ENCODE measurements around the gene CBLC.

DNA sequence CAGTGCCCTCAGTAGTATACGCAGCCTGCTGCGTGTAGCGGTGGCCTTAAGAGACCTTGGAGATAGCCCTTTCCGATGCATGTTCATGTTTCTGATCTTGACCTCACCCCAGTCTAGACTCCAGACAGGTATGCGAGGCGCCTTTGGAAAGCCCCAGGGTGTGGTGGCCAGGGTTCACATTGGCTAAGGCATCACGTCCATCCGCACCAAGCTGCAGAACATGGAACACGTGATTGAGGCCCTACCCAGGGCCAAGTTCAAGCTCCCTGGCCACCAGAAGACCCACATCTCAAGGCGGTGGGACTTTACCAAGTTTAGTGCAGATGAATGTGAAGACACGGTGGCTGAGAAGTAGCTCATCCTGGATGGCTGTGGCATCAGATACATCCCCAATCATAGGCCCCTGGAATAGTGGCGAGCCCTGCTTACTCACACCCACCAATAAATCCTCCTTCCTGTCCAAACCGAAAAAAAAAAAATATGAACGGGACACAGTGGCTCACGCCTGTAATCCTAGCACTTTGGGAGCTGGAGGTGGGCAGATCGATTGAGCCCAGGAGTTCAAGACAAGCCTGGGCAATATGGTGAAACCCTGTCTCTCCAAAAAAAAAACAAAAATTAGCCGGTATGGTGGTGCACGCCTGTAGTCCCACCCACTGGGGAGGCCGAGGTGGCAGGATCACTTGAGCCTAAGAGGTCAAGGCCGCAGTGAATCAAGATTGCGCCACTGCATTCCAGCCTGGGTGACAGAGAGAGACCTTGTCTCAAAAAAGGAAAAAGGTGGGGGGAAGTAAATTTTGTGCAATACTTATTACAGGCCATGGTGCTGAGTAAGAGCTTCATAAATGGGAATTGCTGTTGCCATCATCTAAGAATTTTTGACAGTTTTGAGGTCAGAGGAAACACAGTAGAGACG lies 12.4 kb upstream of the CBLC start:
- TF ChIP-seq, protein P1, sequence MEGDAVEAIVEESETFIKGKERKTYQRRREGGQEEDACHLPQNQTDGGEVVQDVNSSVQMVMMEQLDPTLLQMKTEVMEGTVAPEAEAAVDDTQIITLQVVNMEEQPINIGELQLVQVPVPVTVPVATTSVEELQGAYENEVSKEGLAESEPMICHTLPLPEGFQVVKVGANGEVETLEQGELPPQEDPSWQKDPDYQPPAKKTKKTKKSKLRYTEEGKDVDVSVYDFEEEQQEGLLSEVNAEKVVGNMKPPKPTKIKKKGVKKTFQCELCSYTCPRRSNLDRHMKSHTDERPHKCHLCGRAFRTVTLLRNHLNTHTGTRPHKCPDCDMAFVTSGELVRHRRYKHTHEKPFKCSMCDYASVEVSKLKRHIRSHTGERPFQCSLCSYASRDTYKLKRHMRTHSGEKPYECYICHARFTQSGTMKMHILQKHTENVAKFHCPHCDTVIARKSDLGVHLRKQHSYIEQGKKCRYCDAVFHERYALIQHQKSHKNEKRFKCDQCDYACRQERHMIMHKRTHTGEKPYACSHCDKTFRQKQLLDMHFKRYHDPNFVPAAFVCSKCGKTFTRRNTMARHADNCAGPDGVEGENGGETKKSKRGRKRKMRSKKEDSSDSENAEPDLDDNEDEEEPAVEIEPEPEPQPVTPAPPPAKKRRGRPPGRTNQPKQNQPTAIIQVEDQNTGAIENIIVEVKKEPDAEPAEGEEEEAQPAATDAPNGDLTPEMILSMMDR (IDR thresholded peaks at IDR 0.05) = peak in 1 of 3 donors; percentile 40
- TF ChIP-seq POLR2A (IDR thresholded peaks at IDR 0.05) = no peak

Data from lower leg skin (tissue), 3 donors.